Adipose tissue (tissue), 3 donors: ENCODE results near the gene APOO. TPM values are rescaled to one million over a fixed set of nuclear protein-coding genes. Genes with fewer than 3 reads are reported as not detected.

Experiments used
- H3K27ac ChIP-seq: one replicate; pipeline ENCODE4 v1.5.1; 2013; ENCODE audit warnings: low read depth, low read length
- WGBS, 3 donors: extraction: QIAGEN DNeasy Blood & Tissue Kit; methylation state at CpG; one replicate each; pipeline ENCODE4 v1.1.7; 2013; 5-methylcytosine and 5-hydroxymethylcytosine counted together
- polyA plus RNA-seq, 3 donors: library from polyadenylated mRNA; stranded (reverse); fragments of 200-250 nt; gene quantifications; one replicate each; pipeline ENCODE4 v1.2.3, GENCODE V29; 2013
- donor health status: healthy with polysubstance abuse.
- donor health status: Bipolar disorder and iron deficiency.
- donor health status: healthy.

Gene APOO
- 10 to 100 TPM in 2 of 3 donors, 1 to 10 TPM in 1; 8.7 to 15.8 (median 11.7) TPM for polyA plus RNA-seq

- 0 to 35% (median 0%) methylated on average over 42 to 81 of the region's 81 CpGs for WGBS, 3 donors
- H3K27ac ChIP-seq, result peak within 1 kb of the TSS; percentile 64
These were observed at the start of gene APOO, which contains the start of gene CXorf58 for GRCh38 chrX:23907498-23908218. TSS of gene APOO (minus strand) at chrX:23907938. CDS start at chrX:23907702, 236 bp downstream. TSS of gene CXorf58 (plus strand) at chrX:23908006. CDS start at chrX:23910303, 2,297 bp downstream.

- WGBS, 3 donors, result 70 to 84% (median 71%) methylated on average over 4 of the region's 4 CpGs
- no peak overlapping the region for H3K27ac ChIP-seq
These were observed 46.7 kb upstream of the APOO start for GRCh38 chrX:23954396-23954795.

GRCh38 chrX:23953908-23954269 is 46.2 kb upstream of the APOO start:
- whole genome bisulfite sequencing, 3 donors, result 89 to 94% (median 91%) methylated on average over 11 of the region's 11 CpGs
- H3K27ac ChIP-seq, result no peak overlapping the region

GRCh38 chrX:23952984-23953907 is 45.5 kb upstream of the APOO start:
- 38 to 59% (median 38%) methylated on average over 9 of the region's 9 CpGs for WGBS, 3 donors
- no peak overlapping the region for H3K27ac ChIP-seq

- H3K27ac ChIP-seq, result no peak overlapping the region
- 51 to 72% (median 62%) methylated on average over 3 of the region's 3 CpGs for WGBS, 3 donors
These were observed 44.7 kb upstream of the APOO start for GRCh38 chrX:23952391-23952790.

- 82 to 91% (median 88%) methylated on average over 1 of the region's 1 CpG for WGBS, 3 donors
These were observed 37.5 kb upstream of the APOO start for GRCh38 chrX:23945206-23945605.

GRCh38 chrX:23944234-23944633 is 36.5 kb upstream of the APOO start:
- WGBS, 3 donors, result 53 to 68% (median 59%) methylated on average over 1 of the region's 1 CpG
- no peak overlapping the region for H3K27ac ChIP-seq

More at GRCh38 chrX:23945206-23945605, 37.5 kb upstream of the APOO start:
- H3K27ac ChIP-seq, result no peak overlapping the region

- 65 to 81% (median 78%) methylated on average over 1 of the region's 1 CpG for WGBS, 3 donors
- no peak overlapping the region for H3K27ac ChIP-seq
These were observed 31.5 kb upstream of the APOO start for GRCh38 chrX:23939203-23939602.

- 26 to 80% (median 59%) methylated on average over 1 of the region's 1 CpG for WGBS, 3 donors
- no peak overlapping the region for H3K27ac ChIP-seq
These were observed 31.0 kb upstream of the APOO start for GRCh38 chrX:23938690-23939089.

GRCh38 chrX:23937100-23937499 is 29.4 kb upstream of the APOO start:
- H3K27ac ChIP-seq, result no peak overlapping the region
- 70 to 87% (median 80%) methylated on average over 4 of the region's 4 CpGs for WGBS, 3 donors

GRCh38 chrX:23936180-23936579 is 28.4 kb upstream of the APOO start:
- H3K27ac ChIP-seq, result no peak overlapping the region
- WGBS, 3 donors, result 17 to 48% (median 28%) methylated on average over 1 of the region's 1 CpG

GRCh38 chrX:23935106-23935505 is 27.4 kb upstream of the APOO start:
- 72 to 89% (median 74%) methylated on average over 11 of the region's 11 CpGs for WGBS, 3 donors
- H3K27ac ChIP-seq, result no peak overlapping the region

GRCh38 chrX:23932046-23932445 is 24.3 kb upstream of the APOO start:
- WGBS, 3 donors, result 18 to 46% (median 36%) methylated on average over 1 of the region's 1 CpG
- H3K27ac ChIP-seq, result no peak overlapping the region

- 10 to 44% (median 22%) methylated on average over 2 of the region's 2 CpGs for WGBS, 3 donors
- no peak overlapping the region for H3K27ac ChIP-seq
These were observed 23.3 kb upstream of the APOO start for GRCh38 chrX:23930894-23931604.

GRCh38 chrX:23926015-23926414 is 18.3 kb upstream of the APOO start:
- 94 to 100% (median 96%) methylated on average over 4 of the region's 4 CpGs for WGBS, 3 donors
- no peak overlapping the region for H3K27ac ChIP-seq

GRCh38 chrX:23919706-23920320 is 12.1 kb upstream of the APOO start:
- WGBS, 3 donors, result 71 to 82% (median 71%) methylated on average over 9 of the region's 9 CpGs
- H3K27ac ChIP-seq, result no peak overlapping the region

GRCh38 chrX:23919148-23919547 is 11.4 kb upstream of the APOO start:
- no peak overlapping the region for H3K27ac ChIP-seq
- 58 to 86% (median 78%) methylated on average over 1 of the region's 1 CpG for WGBS, 3 donors

GRCh38 chrX:23911126-23911835 is 3.5 kb upstream of the APOO start:
- WGBS, 3 donors, result 66 to 82% (median 68%) methylated on average over 5 of the region's 5 CpGs
- H3K27ac ChIP-seq, result no peak overlapping the region
